ENCODE data around the gene IL1R2.
A peak's percentile ranks its signal among the peaks of the same experiment; 100 is the strongest.

IL1R2 gene

GRCh38 chr2:101975171-101975870, 16.4 kb upstream of the IL1R2 start:
- no peak for DNase-seq (ENCODE audit: low spot score)

GRCh38 chr2:101976891-101977290, 14.9 kb upstream of the IL1R2 start:
- DNase-seq (ENCODE audit: low spot score), result no peak

- DNase-seq (ENCODE audit: low spot score), result no peak
These were observed 11.4 kb upstream of the IL1R2 start for GRCh38 chr2:101980368-101980767.

GRCh38 chr2:101981066-101981465, 10.7 kb upstream of the IL1R2 start:
- no peak for DNase-seq (ENCODE audit: low spot score)

GRCh38 chr2:101981504-101981903, 10.3 kb upstream of the IL1R2 start:
- no peak for DNase-seq (ENCODE audit: low spot score)

- no peak for DNase-seq (ENCODE audit: low spot score)
These were observed 9.2 kb upstream of the IL1R2 start for GRCh38 chr2:101982495-101983029.

GRCh38 chr2:101983486-101983885, 8.3 kb upstream of the IL1R2 start:
- peak; percentile 17 for DNase-seq (ENCODE audit: low spot score)

GRCh38 chr2:101983928-101984327, 7.8 kb upstream of the IL1R2 start:
- no peak for DNase-seq (ENCODE audit: low spot score)

GRCh38 chr2:101984656-101985055, 7.1 kb upstream of the IL1R2 start:
- no peak for DNase-seq (ENCODE audit: low spot score)

- no peak for DNase-seq (ENCODE audit: low spot score)
These were observed 6.5 kb upstream of the IL1R2 start for GRCh38 chr2:101985101-101985792.

GRCh38 chr2:101985793-101986164, 6.0 kb upstream of the IL1R2 start:
- DNase-seq (ENCODE audit: low spot score), result no peak

- no peak for DNase-seq (ENCODE audit: low spot score)
These were observed 5.4 kb upstream of the IL1R2 start for GRCh38 chr2:101986376-101986775.

- no peak for DNase-seq (ENCODE audit: low spot score)
These were observed 4.7 kb upstream of the IL1R2 start for GRCh38 chr2:101986804-101987740.

- no peak for DNase-seq (ENCODE audit: low spot score)
These were observed 3.9 kb upstream of the IL1R2 start for GRCh38 chr2:101987832-101988231.

- no peak for DNase-seq (ENCODE audit: low spot score)
These were observed 3.2 kb upstream of the IL1R2 start for GRCh38 chr2:101988541-101988940.

GRCh38 chr2:101989740-101990460, 1.9 kb upstream of the IL1R2 start:
- no peak for DNase-seq (ENCODE audit: low spot score)

- no peak for DNase-seq (ENCODE audit: low spot score)
These were observed 2.0 kb downstream of the IL1R2 start for GRCh38 chr2:101993772-101994171.

- no peak for DNase-seq (ENCODE audit: low spot score)
These were observed 3.3 kb downstream of the IL1R2 start for GRCh38 chr2:101995019-101995418.

GRCh38 chr2:101995804-101996203, 4.0 kb downstream of the IL1R2 start:
- no peak for DNase-seq (ENCODE audit: low spot score)

- no peak for DNase-seq (ENCODE audit: low spot score)
These were observed 6.8 kb downstream of the IL1R2 start for GRCh38 chr2:101998556-101998895.

GRCh38 chr2:101998896-101999789, 7.4 kb downstream of the IL1R2 start:
- no peak for DNase-seq (ENCODE audit: low spot score)
